ENCODE results near the gene TAF7L.

GRCh38 chrX:101229170-101229569, 62.0 kb downstream of the TAF7L start:
- TF ChIP-seq CTCF (conservative IDR thresholded peaks at IDR 0.05 in 1 of 2, IDR thresholded peaks at IDR 0.05 in 1 of 2; ENCODE audit: low read depth in 1 of 2, low read length in 2 of 2) (no peak), EZH2 (IDR thresholded peaks at IDR 0.05; ENCODE audit: low read length, missing control alignments) (no peak)

All from fibroblast of lung (primary cell).